Tibial nerve (tissue), 4 donors: Measurements from ENCODE around the gene MRPS23.

Experiments used
- CTCF ChIP-seq, 5 experiments: fragments of 200-600 bp in 3 of 5; fragments of 450-650 bp in 2 of 5; sonication (generic) in 3 of 5; IDR thresholded peaks; one replicate each; pipeline ENCODE4 v1.5.1; 2016 to 2019; ENCODE audit warnings: antibody characterized with exemption in 5 of 5, mild to moderate bottlenecking in 3 of 5, moderate library complexity in 2 of 5
- EP300 ChIP-seq, 2 donors: sonication (generic); formaldehyde crosslinking; IDR thresholded peaks; one replicate each; pipeline ENCODE4 v1.6.1; 2017; ENCODE audit warnings: antibody characterized with exemption in 2 of 2, mild to moderate bottlenecking in 1 of 2
- POLR2A ChIP-seq, 2 donors: fragments of 450-650 bp; IDR thresholded peaks; one replicate each; pipeline ENCODE4 v1.6.1; 2017; ENCODE audit warnings: antibody characterized with exemption in 2 of 2, mild to moderate bottlenecking in 2 of 2, moderate library complexity in 2 of 2

- TF ChIP-seq CTCF (IDR thresholded peaks at IDR 0.05) (no peak), POLR2A (IDR thresholded peaks at IDR 0.05) (no peak), EP300 (IDR thresholded peaks at IDR 0.05) (no peak)
These were observed 30.0 kb downstream of the MRPS23 start for GRCh38 chr17:57819867-57820266.
